ENCODE measurements around the gene TULP4.
A peak's percentile ranks its signal among the peaks of the same experiment; 100 is the strongest.

TULP4 gene

DNA sequence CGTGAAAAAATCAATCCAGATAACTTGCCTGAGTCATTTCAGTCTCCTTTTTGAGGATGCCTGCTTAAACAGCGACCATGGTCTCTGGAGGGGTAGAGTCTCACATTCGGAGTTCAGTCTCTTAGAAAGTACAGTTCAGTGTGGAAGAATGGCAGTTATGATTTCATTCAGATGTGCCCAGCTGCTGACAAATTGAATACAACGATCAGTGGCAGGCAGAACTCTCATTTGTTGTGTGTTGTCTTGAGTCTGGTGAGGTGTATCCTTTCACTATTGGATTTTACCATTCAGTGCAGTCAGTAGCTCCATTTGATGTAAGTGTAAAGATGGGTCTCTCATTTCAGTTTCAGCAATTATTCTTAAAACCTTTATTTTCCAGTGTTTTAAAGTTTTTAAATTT is 639 bp upstream of the TULP4 start:
- Mint-ChIP-seq H3K27me3 (ENCODE audit: low read depth, poor library complexity) (no peaks in the 10 kb centered on the region), H3K9me3 (peaks cover 45% of the 10 kb centered on the region), H3K4me1 (peaks cover 28% of the 10 kb centered on the region), H3K4me3 (no peak overlapping the region), H3K27ac (peak overlapping the region; percentile 72), H3K36me3 (ENCODE audit: low read depth) (peaks cover 80% of the 10 kb centered on the region)
- TF ChIP-seq, protein P1, sequence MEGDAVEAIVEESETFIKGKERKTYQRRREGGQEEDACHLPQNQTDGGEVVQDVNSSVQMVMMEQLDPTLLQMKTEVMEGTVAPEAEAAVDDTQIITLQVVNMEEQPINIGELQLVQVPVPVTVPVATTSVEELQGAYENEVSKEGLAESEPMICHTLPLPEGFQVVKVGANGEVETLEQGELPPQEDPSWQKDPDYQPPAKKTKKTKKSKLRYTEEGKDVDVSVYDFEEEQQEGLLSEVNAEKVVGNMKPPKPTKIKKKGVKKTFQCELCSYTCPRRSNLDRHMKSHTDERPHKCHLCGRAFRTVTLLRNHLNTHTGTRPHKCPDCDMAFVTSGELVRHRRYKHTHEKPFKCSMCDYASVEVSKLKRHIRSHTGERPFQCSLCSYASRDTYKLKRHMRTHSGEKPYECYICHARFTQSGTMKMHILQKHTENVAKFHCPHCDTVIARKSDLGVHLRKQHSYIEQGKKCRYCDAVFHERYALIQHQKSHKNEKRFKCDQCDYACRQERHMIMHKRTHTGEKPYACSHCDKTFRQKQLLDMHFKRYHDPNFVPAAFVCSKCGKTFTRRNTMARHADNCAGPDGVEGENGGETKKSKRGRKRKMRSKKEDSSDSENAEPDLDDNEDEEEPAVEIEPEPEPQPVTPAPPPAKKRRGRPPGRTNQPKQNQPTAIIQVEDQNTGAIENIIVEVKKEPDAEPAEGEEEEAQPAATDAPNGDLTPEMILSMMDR (IDR thresholded peaks at IDR 0.05) = no peak
- DNase-seq = no peak

GRCh38 chr6:158312672-158313397 is 570 bp downstream of the TULP4 start:
- peaks cover 80% of the 10 kb centered on the region for H3K36me3 Mint-ChIP-seq (ENCODE audit: low read depth)
- H3K4me1 Mint-ChIP-seq = peaks cover 28% of the 10 kb centered on the region
- H3K4me3 Mint-ChIP-seq = no peak overlapping the region
- peaks cover under 1% of the 10 kb centered on the region for H3K27me3 Mint-ChIP-seq (ENCODE audit: low read depth, poor library complexity)
- H3K9me3 Mint-ChIP-seq = peaks cover 46% of the 10 kb centered on the region
- peak overlapping the region; percentile 52 for H3K27ac Mint-ChIP-seq
- DNase-seq = no peak
- TF ChIP-seq, protein P1 (IDR thresholded peaks at IDR 0.05) = no peak

DNA sequence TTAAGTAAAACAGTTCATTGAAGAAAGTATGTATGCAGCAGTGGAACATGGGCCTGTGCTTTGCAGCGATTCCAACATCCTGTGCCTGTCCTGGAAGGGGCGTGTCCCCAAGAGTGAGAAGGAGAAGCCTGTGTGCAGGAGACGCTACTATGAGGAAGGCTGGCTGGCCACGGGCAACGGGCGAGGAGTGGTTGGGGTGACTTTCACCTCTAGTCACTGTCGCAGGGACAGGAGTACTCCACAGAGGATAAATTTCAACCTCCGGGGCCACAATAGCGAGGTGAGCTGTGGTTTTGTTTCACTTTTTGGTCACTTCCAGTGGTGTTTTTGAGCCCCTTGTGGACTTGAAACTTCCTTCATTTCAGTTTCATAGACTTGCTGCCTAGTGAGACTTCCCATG is 1.7 kb downstream of the TULP4 start:
- DNase-seq = no peak
- Mint-ChIP-seq H3K4me1 (peaks cover 28% of the 10 kb centered on the region), H3K36me3 (ENCODE audit: low read depth) (peaks cover 92% of the 10 kb centered on the region), H3K27me3 (ENCODE audit: low read depth, poor library complexity) (peaks cover 3% of the 10 kb centered on the region), H3K27ac (peak overlapping the region; percentile 64), H3K4me3 (no peak overlapping the region), H3K9me3 (peaks cover 51% of the 10 kb centered on the region)
- TF ChIP-seq, protein P1 (IDR thresholded peaks at IDR 0.05) = no peak

DNA sequence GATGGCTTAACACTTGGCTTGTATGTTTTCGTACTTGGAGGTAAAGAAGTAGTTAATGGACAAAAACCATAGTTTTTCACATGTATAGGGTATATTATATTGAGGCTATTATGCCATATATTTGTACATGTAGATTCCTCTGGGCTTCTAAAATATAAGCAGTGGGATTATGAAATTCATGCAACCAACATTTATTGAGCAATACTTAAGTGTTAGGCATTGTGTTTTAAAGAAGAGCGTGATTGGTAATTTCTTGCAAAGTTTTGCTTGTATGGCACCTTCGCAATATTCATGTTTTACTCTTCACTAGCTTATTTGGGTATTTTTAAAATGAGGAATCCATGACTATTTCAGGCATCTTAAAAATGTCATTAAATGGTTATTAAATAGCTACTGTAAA is 2.5 kb downstream of the TULP4 start:
- Mint-ChIP-seq H3K9me3 (peaks cover 49% of the 10 kb centered on the region), H3K4me1 (peaks cover 28% of the 10 kb centered on the region), H3K36me3 (ENCODE audit: low read depth) (peaks cover 98% of the 10 kb centered on the region), H3K27me3 (ENCODE audit: low read depth, poor library complexity) (peaks cover 3% of the 10 kb centered on the region), H3K4me3 (no peak overlapping the region), H3K27ac (no peak overlapping the region)
- TF ChIP-seq, protein P1 (IDR thresholded peaks at IDR 0.05) = no peak
- no peak for DNase-seq

GRCh38 chr6:158316022-158316421 is 3.8 kb downstream of the TULP4 start:
- Mint-ChIP-seq H3K27ac (no peak overlapping the region), H3K4me3 (no peak overlapping the region), H3K4me1 (peaks cover 27% of the 10 kb centered on the region), H3K27me3 (ENCODE audit: low read depth, poor library complexity) (peaks cover 3% of the 10 kb centered on the region), H3K9me3 (peaks cover 38% of the 10 kb centered on the region), H3K36me3 (ENCODE audit: low read depth) (peaks cover 96% of the 10 kb centered on the region)
- TF ChIP-seq, protein P1 (IDR thresholded peaks at IDR 0.05) = no peak
- no peak for DNase-seq

- peaks cover 74% of the 10 kb centered on the region for H3K36me3 Mint-ChIP-seq (ENCODE audit: low read depth)
- H3K27ac Mint-ChIP-seq = no peak overlapping the region
- H3K4me3 Mint-ChIP-seq = no peak overlapping the region
- peaks cover 3% of the 10 kb centered on the region for H3K27me3 Mint-ChIP-seq (ENCODE audit: low read depth, poor library complexity)
- DNase-seq = no peak
- TF ChIP-seq, protein P1 (IDR thresholded peaks at IDR 0.05) = no peak
- H3K9me3 Mint-ChIP-seq = peaks cover 26% of the 10 kb centered on the region
- no peaks in the 10 kb centered on the region for H3K4me1 Mint-ChIP-seq
Measured at GRCh38 chr6:158321960-158322359, 9.7 kb downstream of the TULP4 start.

All from nephron progenitor cell (in vitro differentiated cells).